H1 (cell line): Measurements from ENCODE around the gene PNMA1. TPM values are rescaled to one million over a fixed set of nuclear protein-coding genes. Genes with fewer than 3 reads are reported as not detected.
A peak's percentile ranks its signal among the peaks of the same experiment; 100 is the strongest.

ENCODE experiments used
- BACH1 ChIP-seq: IDR thresholded peaks from 2 replicates; pipeline ENCODE4 v1.6.1; 2012; ENCODE audit warnings: low read length, improper control_type of control experiment
- BCL11A ChIP-seq, 2 experiments: IDR thresholded peaks; one replicate each; pipeline ENCODE4 v1.6.1; 2011; ENCODE audit warnings: low read depth in 2 of 2, low read length in 2 of 2, mild to moderate bottlenecking in 2 of 2
- BRCA1 ChIP-seq: IDR thresholded peaks from 2 replicates; pipeline ENCODE4 v1.6.1; 2012; ENCODE audit warnings: low read depth, low read length, improper control_type of control experiment
- EP300 ChIP-seq, 2 experiments: IDR thresholded peaks; 1 replicate in 1 of 2; 2 replicates in 1 of 2; pipeline ENCODE4 v1.6.1; 2011 to 2012; ENCODE audit warnings: low read depth in 2 of 2, low read length in 2 of 2, mild to moderate bottlenecking in 2 of 2, borderline replicate concordance in 1 of 2, inconsistent platforms in 1 of 2, moderate library complexity in 1 of 2
- EZH2 ChIP-seq: fragments of 200-600 bp; sonication (generic); IDR thresholded peaks from 2 replicates; pipeline ENCODE4 v1.7.1; 2012; ENCODE audit warnings: low read depth, mild to moderate bottlenecking, moderate library complexity, low read length, inconsistent platforms; ENCODE audit not compliant: severe bottlenecking
- GTF2F1 ChIP-seq: IDR thresholded peaks from 2 replicates; pipeline ENCODE4 v1.6.1; 2012; ENCODE audit warnings: low read depth, low read length, improper control_type of control experiment, borderline replicate concordance
- HDAC2 ChIP-seq, 2 experiments: fragments of 300-600 bp in 1 of 2; sonication (generic) in 1 of 2; IDR thresholded peaks; 2 replicates each; pipeline ENCODE4 v1.6.1; 2011 to 2012; ENCODE audit warnings: low read depth in 2 of 2, low read length in 2 of 2, mild to moderate bottlenecking in 2 of 2, moderate library complexity in 2 of 2, borderline replicate concordance in 1 of 2, inconsistent platforms in 1 of 2
- HDAC6 ChIP-seq: IDR thresholded peaks from one replicate; pipeline ENCODE4 v1.7.1; 2012; ENCODE audit warnings: low read depth, mild to moderate bottlenecking, inconsistent platforms, low read length, moderate library complexity
- MAFK ChIP-seq: IDR thresholded peaks from 2 replicates; pipeline ENCODE4 v1.6.1; 2012; ENCODE audit warnings: low read depth, mild to moderate bottlenecking, improper control_type of control experiment, low read length
- SUZ12 ChIP-seq: fragments of 200-600 bp; sonication (generic); IDR thresholded peaks from 2 replicates; pipeline ENCODE4 v1.6.1; 2012; ENCODE audit warnings: mild to moderate bottlenecking, inconsistent platforms, low read length, moderate library complexity, mixed read lengths
- polyA plus RNA-seq, 7 experiments: library from polyadenylated mRNA; depleted of rRNA in 3 of 7; stranded (reverse) in 5 of 7; unstranded in 2 of 7; fragments of >200 nt in 5 of 7; fragments of 200-250 nt in 2 of 7; gene quantifications; 1 replicate in 5 of 7; 2 replicates in 1 of 7; 4 replicates in 1 of 7; pipeline versions ENCODE4 v1.2.1 to v1.2.3, GENCODE V29; 2011 to 2013; ENCODE audit warnings: missing spikeins in 2 of 7, mixed read lengths in 2 of 7
- total RNA-seq: library from RNA; stranded (reverse); fragmentation: NEBNext Ultra II Directional; extraction: Animal tissue kit (Norgen Biotek cat#: 25700); gene quantifications from 2 replicates; pipeline ENCODE4 v1.2.1, GENCODE V29; 2021
- TF ChIP-seq, protein P1 (sequence below): IDR thresholded peaks from 2 replicates; pipeline ENCODE4 v1.6.1; 2012; ENCODE audit warnings: low read length, inconsistent platforms

The PNMA1 gene
- total and polyA plus RNA-seq, 2 of the 8 experiments (the other 6 are each of a cell fraction or from before 2014, with no cell fraction given): 15.8 to 52.7 TPM

DNA sequence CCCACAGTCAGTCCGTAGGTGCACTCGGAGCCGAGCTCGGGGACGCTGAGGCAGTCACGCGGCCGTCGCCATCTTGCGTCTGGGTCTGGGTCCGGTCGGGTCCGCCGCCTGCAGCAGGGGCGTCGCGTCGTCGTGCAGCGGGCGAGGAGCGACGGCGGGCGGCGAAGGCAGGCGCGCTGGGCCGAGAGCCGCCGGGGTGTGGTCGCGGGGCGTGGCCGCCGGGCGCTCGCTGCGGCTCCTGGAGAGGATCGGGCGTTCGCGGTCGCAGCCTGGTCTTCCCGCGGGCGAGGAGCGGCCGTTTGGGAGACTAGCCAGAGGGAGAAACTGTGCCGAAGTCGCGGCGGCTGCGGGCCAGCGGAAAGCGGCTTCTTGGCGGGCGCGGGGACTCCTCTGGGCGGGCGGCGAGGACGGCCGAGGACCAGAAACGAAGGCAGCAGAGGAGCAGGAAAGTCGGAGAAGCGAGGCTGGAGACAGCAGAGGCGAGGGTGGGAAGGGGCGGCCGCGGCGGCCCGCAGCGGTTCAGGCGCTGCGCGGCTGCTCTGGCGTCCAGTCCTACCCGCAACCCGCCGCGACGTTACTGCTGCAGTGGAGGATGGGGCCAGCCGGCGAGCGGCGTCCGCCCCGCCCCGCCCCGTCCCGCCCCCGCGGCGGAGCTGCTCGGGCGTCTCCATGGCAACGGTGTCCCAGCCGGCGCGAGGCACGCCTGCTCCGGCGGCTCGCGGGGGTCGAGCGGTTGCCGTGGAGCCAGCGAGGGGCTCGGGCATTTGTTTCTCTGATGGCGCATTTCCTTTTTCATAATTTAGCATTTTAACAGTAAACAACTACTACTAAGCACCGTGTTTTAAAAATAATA, at the start of gene PNMA1 (continued):
- TF ChIP-seq HDAC6: no peak
- TF ChIP-seq, protein P1, sequence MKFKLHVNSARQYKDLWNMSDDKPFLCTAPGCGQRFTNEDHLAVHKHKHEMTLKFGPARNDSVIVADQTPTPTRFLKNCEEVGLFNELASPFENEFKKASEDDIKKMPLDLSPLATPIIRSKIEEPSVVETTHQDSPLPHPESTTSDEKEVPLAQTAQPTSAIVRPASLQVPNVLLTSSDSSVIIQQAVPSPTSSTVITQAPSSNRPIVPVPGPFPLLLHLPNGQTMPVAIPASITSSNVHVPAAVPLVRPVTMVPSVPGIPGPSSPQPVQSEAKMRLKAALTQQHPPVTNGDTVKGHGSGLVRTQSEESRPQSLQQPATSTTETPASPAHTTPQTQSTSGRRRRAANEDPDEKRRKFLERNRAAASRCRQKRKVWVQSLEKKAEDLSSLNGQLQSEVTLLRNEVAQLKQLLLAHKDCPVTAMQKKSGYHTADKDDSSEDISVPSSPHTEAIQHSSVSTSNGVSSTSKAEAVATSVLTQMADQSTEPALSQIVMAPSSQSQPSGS: no peak
- no peak for TF ChIP-seq BCL11A (IDR thresholded peaks at IDR 0.05; ENCODE audit: low read depth in 2 of 2, low read length in 2 of 2)
- TF ChIP-seq BRCA1: no peak
- TF ChIP-seq HDAC2 (IDR thresholded peaks at IDR 0.05; ENCODE audit: borderline replicate concordance in 1 of 2, low read depth in 2 of 2, low read length in 2 of 2): no peak
- TF ChIP-seq GTF2F1: 0 out of 2 replicates have a peak, but pooled peaks have one; percentile 38
- no peak for TF ChIP-seq EZH2
- no peak for TF ChIP-seq SUZ12
- peak; percentile 37; the same call in 1 of the 2 replicates for TF ChIP-seq BACH1
- no peak for TF ChIP-seq EP300 (IDR thresholded peaks at IDR 0.05; ENCODE audit: borderline replicate concordance in 1 of 2, low read depth in 2 of 2, low read length in 2 of 2)
- TF ChIP-seq MAFK: no peak
